ENCODE results near the gene CAMLG.
A peak's percentile ranks its signal among the peaks of the same experiment; 100 is the strongest.
"Not testable (repeated sequence)": the region's sequence is repeated elsewhere in the genome, so short reads cannot be mapped to it uniquely, and the experiment has no call there.

CAMLG gene

GRCh38 chr5:134738133-134738962 lies at the start of gene CAMLG:
Gene CAMLG (plus strand): TSS chr5:134738548. CDS start chr5:134738621, 73 bp downstream.
- peak within 1 kb of the TSS; percentile 86 for H3K4me3 ChIP-seq (ENCODE audit: low read depth, low read length)
- peak; percentile 93 for DNase-seq (ENCODE audit: low read depth)

GRCh38 chr5:134690144-134690543 lies 48.2 kb upstream of the CAMLG start:
- H3K4me3 ChIP-seq (ENCODE audit: low read depth, low read length); DNase-seq (ENCODE audit: low read depth): not testable (repeated sequence)

GRCh38 chr5:134692722-134693121 lies 45.6 kb upstream of the CAMLG start:
- no peak for DNase-seq (ENCODE audit: low read depth)
- no peak overlapping the region for H3K4me3 ChIP-seq (ENCODE audit: low read depth, low read length)

- H3K4me3 ChIP-seq (ENCODE audit: low read depth, low read length): no peak overlapping the region
- DNase-seq (ENCODE audit: low read depth): no peak
Observed at GRCh38 chr5:134708301-134708700, 30.0 kb upstream of the CAMLG start.

- DNase-seq (ENCODE audit: low read depth): no peak
Observed at GRCh38 chr5:134714120-134714519, 24.2 kb upstream of the CAMLG start.

GRCh38 chr5:134714541-134714940 lies 23.8 kb upstream of the CAMLG start:
- DNase-seq (ENCODE audit: low read depth): no peak

More at GRCh38 chr5:134714120-134714519, 24.2 kb upstream of the CAMLG start:
- no peak overlapping the region for H3K4me3 ChIP-seq (ENCODE audit: low read depth, low read length)

GRCh38 chr5:134715466-134715865 lies 22.9 kb upstream of the CAMLG start:
- not testable (repeated sequence) for DNase-seq (ENCODE audit: low read depth); H3K4me3 ChIP-seq (ENCODE audit: low read depth, low read length)

More at GRCh38 chr5:134714541-134714940, 23.8 kb upstream of the CAMLG start:
- H3K4me3 ChIP-seq (ENCODE audit: low read depth, low read length): no peak overlapping the region

GRCh38 chr5:134724872-134725271 lies 13.5 kb upstream of the CAMLG start:
- no peak overlapping the region for H3K4me3 ChIP-seq (ENCODE audit: low read depth, low read length)
- DNase-seq (ENCODE audit: low read depth): no peak

GRCh38 chr5:134732819-134733218 lies 5.5 kb upstream of the CAMLG start:
- H3K4me3 ChIP-seq (ENCODE audit: low read depth, low read length): no peak overlapping the region
- DNase-seq (ENCODE audit: low read depth): no peak

GRCh38 chr5:134735243-134735642 lies 3.1 kb upstream of the CAMLG start:
- no peak for DNase-seq (ENCODE audit: low read depth)

GRCh38 chr5:134736173-134736812 lies 2.1 kb upstream of the CAMLG start:
- no peak for DNase-seq (ENCODE audit: low read depth)
- no peak overlapping the region for H3K4me3 ChIP-seq (ENCODE audit: low read depth, low read length)

More at GRCh38 chr5:134735243-134735642, 3.1 kb upstream of the CAMLG start:
- no peak overlapping the region for H3K4me3 ChIP-seq (ENCODE audit: low read depth, low read length)

- peak; percentile 17 for DNase-seq (ENCODE audit: low read depth)
- H3K4me3 ChIP-seq (ENCODE audit: low read depth, low read length): peak overlapping the region; percentile 86
Observed at GRCh38 chr5:134738963-134739661, 764 bp downstream of the CAMLG start.

GRCh38 chr5:134741052-134741451 lies 2.7 kb downstream of the CAMLG start:
- H3K4me3 ChIP-seq (ENCODE audit: low read depth, low read length): no peak overlapping the region
- no peak for DNase-seq (ENCODE audit: low read depth)

- DNase-seq (ENCODE audit: low read depth): no peak
- no peak overlapping the region for H3K4me3 ChIP-seq (ENCODE audit: low read depth, low read length)
Observed at GRCh38 chr5:134742134-134742533, 3.8 kb downstream of the CAMLG start.

GRCh38 chr5:134749415-134749814 lies 11.1 kb downstream of the CAMLG start:
- H3K4me3 ChIP-seq (ENCODE audit: low read depth, low read length): no peak overlapping the region
- DNase-seq (ENCODE audit: low read depth): no peak

GRCh38 chr5:134758176-134758503 lies 19.8 kb downstream of the CAMLG start:
- H3K4me3 ChIP-seq (ENCODE audit: low read depth, low read length): peak overlapping the region; percentile 82
- no peak for DNase-seq (ENCODE audit: low read depth)

GRCh38 chr5:134758504-134759341 lies 20.4 kb downstream of the CAMLG start, which contains the start of gene DDX46:
Gene DDX46 (plus strand): TSS chr5:134758779. CDS start chr5:134758939, 160 bp downstream.
- peak within 1 kb of the TSS; percentile 82 for H3K4me3 ChIP-seq (ENCODE audit: low read depth, low read length)
- DNase-seq (ENCODE audit: low read depth): peak; percentile 75

- not testable (repeated sequence) for DNase-seq (ENCODE audit: low read depth); H3K4me3 ChIP-seq (ENCODE audit: low read depth, low read length)
Observed at GRCh38 chr5:134767528-134768291, 29.4 kb downstream of the CAMLG start.
